NCI-H748 treated with DMSO at 0.1 percent for 48 hours (cell line): ENCODE data around the gene PGAP6.
"Not testable (repeated sequence)": the region's sequence is repeated elsewhere in the genome, so short reads cannot be mapped to it uniquely, and the experiment has no call there.

Experiments used
- DNase-seq: peaks from one replicate; lab custom pipeline; 2025; lab: John Stamatoyannopoulos, UW

The PGAP6 gene

GRCh38 chr16:351804-352520 lies 29.8 kb downstream of the PGAP6 start:
- no peak for DNase-seq

GRCh38 chr16:350203-350602 lies 31.6 kb downstream of the PGAP6 start:
- no peak for DNase-seq

- DNase-seq: no peak
These were observed 32.6 kb downstream of the PGAP6 start for GRCh38 chr16:349211-349610.

- not testable (repeated sequence) for DNase-seq
These were observed 33.3 kb downstream of the PGAP6 start for GRCh38 chr16:348495-348894.

GRCh38 chr16:347203-347602 lies 34.6 kb downstream of the PGAP6 start:
- no peak for DNase-seq

GRCh38 chr16:346587-346986 lies 35.2 kb downstream of the PGAP6 start:
- no peak for DNase-seq

- DNase-seq: no peak
These were observed 36.0 kb downstream of the PGAP6 start for GRCh38 chr16:345772-346171.

GRCh38 chr16:342455-343213 lies 39.1 kb downstream of the PGAP6 start:
- DNase-seq: no peak

- DNase-seq: not testable (repeated sequence)
These were observed 39.8 kb downstream of the PGAP6 start for GRCh38 chr16:341974-342336.

GRCh38 chr16:341095-341973 lies 40.4 kb downstream of the PGAP6 start:
- DNase-seq: not testable (repeated sequence)

- no peak for DNase-seq
These were observed 41.2 kb downstream of the PGAP6 start for GRCh38 chr16:340370-341091.

- DNase-seq: no peak
These were observed 42.1 kb downstream of the PGAP6 start for GRCh38 chr16:339680-340079.

- DNase-seq: no peak
These were observed 43.7 kb downstream of the PGAP6 start for GRCh38 chr16:337975-338575.

GRCh38 chr16:337437-337836 lies 44.3 kb downstream of the PGAP6 start:
- no peak for DNase-seq

GRCh38 chr16:336269-336668 lies 45.5 kb downstream of the PGAP6 start:
- no peak for DNase-seq

- not testable (repeated sequence) for DNase-seq
These were observed 46.7 kb downstream of the PGAP6 start for GRCh38 chr16:334861-335632.

- DNase-seq: not testable (repeated sequence)
These were observed 47.5 kb downstream of the PGAP6 start for GRCh38 chr16:334164-334832.

GRCh38 chr16:333406-334094 lies 48.2 kb downstream of the PGAP6 start:
- no peak for DNase-seq

GRCh38 chr16:331181-331814 lies 50.5 kb downstream of the PGAP6 start:
- not testable (repeated sequence) for DNase-seq
